Measurements from ENCODE around the gene TOGARAM1. TPM values are rescaled to one million over a fixed set of nuclear protein-coding genes. Genes with fewer than 3 reads are reported as not detected.

The TOGARAM1 gene
- total RNA-seq, 1 experiment from 2014 or later: 6.4 TPM

DNA sequence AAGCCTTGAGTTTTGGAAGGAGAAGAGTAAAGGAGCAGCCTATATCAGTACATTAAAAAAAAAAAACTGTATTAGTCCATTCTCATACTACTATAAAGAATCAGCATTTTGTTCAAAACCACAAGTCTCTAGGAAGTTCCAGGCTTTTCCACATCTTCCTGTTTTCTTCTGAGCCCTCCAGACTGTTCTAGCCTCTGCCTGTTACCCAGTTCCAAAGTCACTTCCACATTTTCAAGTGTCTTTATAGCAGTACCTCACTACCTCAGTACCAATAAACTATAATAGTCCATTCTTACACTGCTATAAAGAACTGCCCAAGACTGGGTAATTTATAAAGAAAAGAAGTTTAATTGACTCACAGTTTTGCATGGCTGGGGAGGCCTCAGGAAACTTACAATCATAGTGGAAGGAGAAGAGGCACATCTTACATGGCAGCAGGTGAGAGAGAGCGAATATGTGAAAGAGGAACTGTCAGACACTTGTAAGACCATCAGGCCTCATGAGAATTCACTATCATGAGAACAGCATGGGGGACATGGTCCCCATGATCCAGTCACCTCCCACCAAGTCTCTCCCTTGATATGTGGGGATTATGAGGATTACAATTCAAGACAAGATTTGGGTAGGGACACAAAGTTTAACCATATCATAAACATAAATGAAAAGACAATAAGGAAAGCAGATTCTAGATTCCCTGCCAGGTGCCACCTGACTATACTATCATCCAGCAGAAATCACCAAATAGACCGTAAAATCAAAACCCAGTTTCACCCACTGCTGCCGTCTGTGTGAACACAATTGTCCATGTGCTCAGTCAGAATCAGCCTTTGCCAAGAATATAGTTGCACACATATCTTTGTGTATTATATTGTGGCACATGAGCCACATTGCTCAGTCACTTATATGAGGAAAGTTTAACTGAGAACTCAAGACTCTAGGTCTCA is 27.8 kb downstream of the TOGARAM1 start:
- H3K4me3 Mint-ChIP-seq: no peak overlapping the region
- no peaks in the 10 kb centered on the region for H3K27me3 Mint-ChIP-seq (ENCODE audit: low read depth)
- ATAC-seq (no peak), DNase-seq (ENCODE audit: low spot score) (no peak)
- no peak for TF ChIP-seq ZNF219 (CRISPR knock-in tag; IDR thresholded peaks at IDR 0.05; ENCODE audit: borderline replicate concordance)
- no peak for TF ChIP-seq ZNF423 (CRISPR knock-in tag; IDR thresholded peaks at IDR 0.05)
- TF ChIP-seq ZBTB21 (CRISPR knock-in tag; IDR thresholded peaks at IDR 0.05; ENCODE audit: borderline replicate concordance): no peak
- no peak for TF ChIP-seq RELA (CRISPR knock-in tag; IDR thresholded peaks at IDR 0.05; ENCODE audit: borderline replicate concordance)
- TF ChIP-seq TEAD1 (CRISPR knock-in tag; IDR thresholded peaks at IDR 0.05): no peak
- TF ChIP-seq, protein P1, sequence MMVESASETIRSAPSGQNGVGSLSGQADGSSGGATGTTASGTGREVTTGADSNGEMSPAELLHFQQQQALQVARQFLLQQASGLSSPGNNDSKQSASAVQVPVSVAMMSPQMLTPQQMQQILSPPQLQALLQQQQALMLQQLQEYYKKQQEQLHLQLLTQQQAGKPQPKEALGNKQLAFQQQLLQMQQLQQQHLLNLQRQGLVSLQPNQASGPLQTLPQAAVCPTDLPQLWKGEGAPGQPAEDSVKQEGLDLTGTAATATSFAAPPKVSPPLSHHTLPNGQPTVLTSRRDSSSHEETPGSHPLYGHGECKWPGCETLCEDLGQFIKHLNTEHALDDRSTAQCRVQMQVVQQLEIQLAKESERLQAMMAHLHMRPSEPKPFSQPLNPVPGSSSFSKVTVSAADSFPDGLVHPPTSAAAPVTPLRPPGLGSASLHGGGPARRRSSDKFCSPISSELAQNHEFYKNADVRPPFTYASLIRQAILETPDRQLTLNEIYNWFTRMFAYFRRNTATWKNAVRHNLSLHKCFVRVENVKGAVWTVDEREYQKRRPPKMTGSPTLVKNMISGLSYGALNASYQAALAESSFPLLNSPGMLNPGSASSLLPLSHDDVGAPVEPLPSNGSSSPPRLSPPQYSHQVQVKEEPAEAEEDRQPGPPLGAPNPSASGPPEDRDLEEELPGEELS (CRISPR knock-in tag; IDR thresholded peaks at IDR 0.05): no peak
- no peak for TF ChIP-seq JAZF1 (CRISPR knock-in tag; IDR thresholded peaks at IDR 0.05)
- TF ChIP-seq MXD4 (CRISPR knock-in tag; IDR thresholded peaks at IDR 0.05; ENCODE audit: borderline replicate concordance): no peak
- no peak for TF ChIP-seq MLX (CRISPR knock-in tag; IDR thresholded peaks at IDR 0.05)
- TF ChIP-seq ZNF121 (CRISPR knock-in tag; IDR thresholded peaks at IDR 0.05): no peak
- no peak for TF ChIP-seq FOXK1 (CRISPR knock-in tag; IDR thresholded peaks at IDR 0.05)
- TF ChIP-seq TCF7 (CRISPR knock-in tag; IDR thresholded peaks at IDR 0.05; ENCODE audit: low read depth): no peak
- TF ChIP-seq, protein P2, sequence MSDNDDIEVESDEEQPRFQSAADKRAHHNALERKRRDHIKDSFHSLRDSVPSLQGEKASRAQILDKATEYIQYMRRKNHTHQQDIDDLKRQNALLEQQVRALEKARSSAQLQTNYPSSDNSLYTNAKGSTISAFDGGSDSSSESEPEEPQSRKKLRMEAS (CRISPR knock-in tag; IDR thresholded peaks at IDR 0.05): no peak
- TF ChIP-seq IRF2 (CRISPR knock-in tag; IDR thresholded peaks at IDR 0.05; ENCODE audit: borderline replicate concordance, low read depth): no peak
- no peak for TF ChIP-seq SMAD4 (CRISPR knock-in tag; IDR thresholded peaks at IDR 0.05)
- TF ChIP-seq NFYB (CRISPR knock-in tag; conservative IDR thresholded peaks at IDR 0.05; ENCODE audit: low read depth): no peak
- TF ChIP-seq, protein P3, sequence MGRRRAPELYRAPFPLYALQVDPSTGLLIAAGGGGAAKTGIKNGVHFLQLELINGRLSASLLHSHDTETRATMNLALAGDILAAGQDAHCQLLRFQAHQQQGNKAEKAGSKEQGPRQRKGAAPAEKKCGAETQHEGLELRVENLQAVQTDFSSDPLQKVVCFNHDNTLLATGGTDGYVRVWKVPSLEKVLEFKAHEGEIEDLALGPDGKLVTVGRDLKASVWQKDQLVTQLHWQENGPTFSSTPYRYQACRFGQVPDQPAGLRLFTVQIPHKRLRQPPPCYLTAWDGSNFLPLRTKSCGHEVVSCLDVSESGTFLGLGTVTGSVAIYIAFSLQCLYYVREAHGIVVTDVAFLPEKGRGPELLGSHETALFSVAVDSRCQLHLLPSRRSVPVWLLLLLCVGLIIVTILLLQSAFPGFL (CRISPR knock-in tag; IDR thresholded peaks at IDR 0.05; ENCODE audit: borderline replicate concordance): no peak
- POLR2A ChIA-PET: no interaction called here
- no peaks in the 10 kb centered on the region for H3K36me3 Mint-ChIP-seq
- no peak overlapping the region for H3K27ac Mint-ChIP-seq
- no peaks in the 10 kb centered on the region for H3K4me1 Mint-ChIP-seq
- H3K9me3 Mint-ChIP-seq: no peaks in the 10 kb centered on the region
- CTCF ChIA-PET: no interaction called here

- TF ChIP-seq HMGXB4 (CRISPR knock-in tag; IDR thresholded peaks at IDR 0.05) (no peak), STAT6 (CRISPR knock-in tag; conservative IDR thresholded peaks at IDR 0.05; ENCODE audit: low read depth) (no peak), RELA (CRISPR knock-in tag; IDR thresholded peaks at IDR 0.05; ENCODE audit: borderline replicate concordance) (no peak)
- no peak for DNase-seq (ENCODE audit: low spot score)
- no peaks in the 10 kb centered on the region for H3K27me3 Mint-ChIP-seq (ENCODE audit: low read depth)
- no peaks in the 10 kb centered on the region for H3K9me3 Mint-ChIP-seq
- ChIA-PET POLR2A (interaction anchor here (1.0 kb wide), 1 partner anchor 18 kb away, joined by 4 read pairs; no protein-coding TSS in a partner anchor), CTCF (no interaction called here)
- H3K4me1 Mint-ChIP-seq: no peaks in the 10 kb centered on the region
- no peaks in the 10 kb centered on the region for H3K36me3 Mint-ChIP-seq
- H3K27ac Mint-ChIP-seq: no peak overlapping the region
- no peak for ATAC-seq
- no peak overlapping the region for H3K4me3 Mint-ChIP-seq
Measured at GRCh38 chr14:44990533-44990932, 28.5 kb downstream of the TOGARAM1 start.

Measured in WTC11 (cell line).